Measurements from ENCODE around the gene SLC5A9. TPM values are rescaled to one million over a fixed set of nuclear protein-coding genes. Genes with fewer than 3 reads are reported as not detected.
"Not testable (repeated sequence)": the region's sequence is repeated elsewhere in the genome, so short reads cannot be mapped to it uniquely, and the experiment has no call there.

Gene SLC5A9
- total RNA-seq, 1 donor from 2014 or later, result not detected

DNA sequence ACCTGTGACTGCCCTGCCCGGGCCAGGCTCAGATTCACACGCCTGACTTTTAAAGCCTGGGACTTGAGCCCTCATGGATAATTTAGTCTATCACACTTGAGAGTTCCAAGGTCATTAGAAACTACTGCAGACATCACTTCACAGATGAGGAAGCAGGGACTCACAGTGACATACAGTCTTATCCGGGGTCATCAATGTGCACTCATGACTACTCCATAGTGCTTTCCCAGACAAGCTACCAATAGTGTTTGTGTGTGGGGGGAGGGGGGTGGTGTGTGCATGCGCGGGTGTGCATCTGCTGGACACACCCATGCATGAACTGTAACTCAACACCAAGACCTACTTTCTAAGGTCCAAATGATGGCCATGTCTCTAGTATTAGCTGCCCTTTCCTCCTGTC lies 16.1 kb upstream of the SLC5A9 start:
- Mint-ChIP-seq H3K4me3 (ENCODE audit: unreplicated experiment) (no peak overlapping the region), H3K36me3 (ENCODE audit: unreplicated experiment) (no peaks in the 10 kb centered on the region), H3K27me3 (ENCODE audit: unreplicated experiment) (peaks cover 6% of the 10 kb centered on the region), H3K9me3 (ENCODE audit: unreplicated experiment) (no peaks in the 10 kb centered on the region), H3K4me1 (ENCODE audit: low read depth, unreplicated experiment) (no peaks in the 10 kb centered on the region), H3K27ac (ENCODE audit: unreplicated experiment) (no peak overlapping the region)
- TF ChIP-seq, protein P1, sequence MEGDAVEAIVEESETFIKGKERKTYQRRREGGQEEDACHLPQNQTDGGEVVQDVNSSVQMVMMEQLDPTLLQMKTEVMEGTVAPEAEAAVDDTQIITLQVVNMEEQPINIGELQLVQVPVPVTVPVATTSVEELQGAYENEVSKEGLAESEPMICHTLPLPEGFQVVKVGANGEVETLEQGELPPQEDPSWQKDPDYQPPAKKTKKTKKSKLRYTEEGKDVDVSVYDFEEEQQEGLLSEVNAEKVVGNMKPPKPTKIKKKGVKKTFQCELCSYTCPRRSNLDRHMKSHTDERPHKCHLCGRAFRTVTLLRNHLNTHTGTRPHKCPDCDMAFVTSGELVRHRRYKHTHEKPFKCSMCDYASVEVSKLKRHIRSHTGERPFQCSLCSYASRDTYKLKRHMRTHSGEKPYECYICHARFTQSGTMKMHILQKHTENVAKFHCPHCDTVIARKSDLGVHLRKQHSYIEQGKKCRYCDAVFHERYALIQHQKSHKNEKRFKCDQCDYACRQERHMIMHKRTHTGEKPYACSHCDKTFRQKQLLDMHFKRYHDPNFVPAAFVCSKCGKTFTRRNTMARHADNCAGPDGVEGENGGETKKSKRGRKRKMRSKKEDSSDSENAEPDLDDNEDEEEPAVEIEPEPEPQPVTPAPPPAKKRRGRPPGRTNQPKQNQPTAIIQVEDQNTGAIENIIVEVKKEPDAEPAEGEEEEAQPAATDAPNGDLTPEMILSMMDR (IDR thresholded peaks at IDR 0.05; ENCODE audit: partially characterized antibody, unreplicated experiment), result no peak
- DNase-seq, result no peak

DNA sequence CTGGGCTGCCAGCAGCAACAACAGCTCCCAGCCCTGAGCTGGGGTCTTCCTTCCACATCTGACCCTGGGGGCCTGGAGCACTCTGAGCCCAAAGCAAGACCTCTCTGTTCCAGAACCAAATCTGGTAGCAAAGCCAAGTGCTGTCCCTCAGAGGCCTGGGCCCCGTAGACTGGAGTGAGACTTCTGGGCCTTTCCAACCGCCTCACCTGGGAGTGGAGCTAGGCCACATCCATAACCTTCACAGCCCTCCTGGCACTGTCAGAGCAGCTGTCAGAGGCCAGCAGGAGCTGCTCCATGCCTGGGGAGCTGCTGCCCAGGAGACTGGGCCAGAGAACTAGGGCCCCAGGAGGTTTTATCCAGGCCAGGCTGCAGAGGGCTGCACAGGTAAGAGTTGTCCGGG lies 15.4 kb upstream of the SLC5A9 start:
- Mint-ChIP-seq H3K4me3 (ENCODE audit: unreplicated experiment) (no peak overlapping the region), H3K4me1 (ENCODE audit: low read depth, unreplicated experiment) (no peaks in the 10 kb centered on the region), H3K9me3 (ENCODE audit: unreplicated experiment) (no peaks in the 10 kb centered on the region), H3K27me3 (ENCODE audit: unreplicated experiment) (peaks cover 6% of the 10 kb centered on the region), H3K36me3 (ENCODE audit: unreplicated experiment) (no peaks in the 10 kb centered on the region), H3K27ac (ENCODE audit: unreplicated experiment) (no peak overlapping the region)
- TF ChIP-seq, protein P1 (IDR thresholded peaks at IDR 0.05; ENCODE audit: partially characterized antibody, unreplicated experiment), result no peak
- no peak for DNase-seq

DNA sequence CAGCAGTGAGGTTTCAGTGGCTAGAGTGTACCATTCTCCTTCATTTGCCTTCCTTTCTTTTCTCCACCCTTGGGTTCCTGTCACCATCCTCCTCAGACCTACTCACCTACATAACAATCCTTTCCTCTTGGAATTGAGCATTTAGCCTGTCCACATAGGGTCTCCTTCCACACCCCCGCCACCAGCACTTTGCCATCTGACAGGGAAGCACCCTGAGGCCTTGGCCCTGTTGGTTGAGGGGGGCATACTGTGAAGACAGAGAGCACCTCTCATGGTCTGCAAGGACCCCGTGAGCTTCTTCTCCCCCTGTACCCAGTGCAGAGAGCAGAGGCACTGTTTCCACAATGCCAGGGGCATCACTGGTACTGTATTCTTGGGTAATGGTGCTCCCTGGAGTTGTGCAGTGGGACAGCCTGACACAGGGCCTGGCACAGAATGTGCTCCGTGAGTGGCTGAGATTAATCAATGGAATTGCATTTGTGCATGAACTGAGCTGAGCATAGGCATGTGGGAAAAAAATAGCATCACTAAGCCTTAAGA lies 14.9 kb upstream of the SLC5A9 start:
- TF ChIP-seq, protein P1 (IDR thresholded peaks at IDR 0.05; ENCODE audit: partially characterized antibody, unreplicated experiment), result no peak
- no peak for DNase-seq
- Mint-ChIP-seq H3K27me3 (ENCODE audit: unreplicated experiment) (peaks cover 6% of the 10 kb centered on the region), H3K4me1 (ENCODE audit: low read depth, unreplicated experiment) (no peaks in the 10 kb centered on the region), H3K27ac (ENCODE audit: unreplicated experiment) (no peak overlapping the region), H3K36me3 (ENCODE audit: unreplicated experiment) (no peaks in the 10 kb centered on the region), H3K9me3 (ENCODE audit: unreplicated experiment) (no peaks in the 10 kb centered on the region), H3K4me3 (ENCODE audit: unreplicated experiment) (no peak overlapping the region)

DNA sequence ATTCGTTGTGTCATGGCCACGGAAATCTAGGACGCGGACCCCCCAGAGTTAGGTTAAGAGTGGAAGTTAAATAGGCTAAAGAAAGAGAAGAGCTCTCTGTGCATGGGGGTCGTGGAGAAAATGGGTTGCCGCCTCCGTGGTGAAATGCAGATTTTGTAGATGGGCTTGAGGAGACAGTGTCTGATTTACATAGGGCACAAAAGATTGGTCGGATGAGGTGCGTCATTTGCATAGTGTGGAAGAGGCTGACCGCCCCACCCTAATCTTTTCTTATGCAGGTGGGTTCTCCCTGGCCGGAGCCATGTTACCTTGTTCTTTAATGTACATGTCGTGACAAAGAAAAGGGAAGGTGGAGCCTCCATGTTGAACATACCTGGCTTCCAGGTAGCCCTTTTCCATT lies 14.3 kb upstream of the SLC5A9 start:
- Mint-ChIP-seq H3K36me3 (ENCODE audit: unreplicated experiment) (no peaks in the 10 kb centered on the region), H3K27ac (ENCODE audit: unreplicated experiment) (no peak overlapping the region), H3K27me3 (ENCODE audit: unreplicated experiment) (peaks cover 6% of the 10 kb centered on the region), H3K9me3 (ENCODE audit: unreplicated experiment) (no peaks in the 10 kb centered on the region), H3K4me3 (ENCODE audit: unreplicated experiment) (no peak overlapping the region), H3K4me1 (ENCODE audit: low read depth, unreplicated experiment) (no peaks in the 10 kb centered on the region)
- TF ChIP-seq, protein P1 (IDR thresholded peaks at IDR 0.05; ENCODE audit: partially characterized antibody, unreplicated experiment), result no peak
- DNase-seq, result no peak

DNA sequence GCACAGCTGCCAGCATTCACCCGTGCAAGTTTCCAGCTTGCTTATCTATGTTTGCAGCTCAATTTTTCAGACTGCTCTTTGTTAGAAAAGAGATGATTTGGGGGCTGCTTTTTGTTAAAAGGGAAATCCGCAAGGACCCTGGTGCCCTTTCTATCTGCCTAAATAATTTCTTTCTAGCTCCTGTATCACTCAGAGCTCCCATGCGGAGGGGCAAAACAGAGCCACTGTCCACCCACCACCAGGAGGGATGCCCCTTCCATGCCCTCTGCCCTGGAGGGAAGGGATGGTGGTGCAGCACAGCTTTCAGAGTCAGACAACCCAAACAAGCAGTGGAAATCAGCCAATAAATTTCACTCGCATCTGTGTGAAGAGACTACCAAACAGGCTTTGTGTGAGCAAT lies 13.9 kb upstream of the SLC5A9 start:
- H3K27ac Mint-ChIP-seq (ENCODE audit: unreplicated experiment), result no peak overlapping the region
- H3K9me3 Mint-ChIP-seq (ENCODE audit: unreplicated experiment), result no peaks in the 10 kb centered on the region
- no peaks in the 10 kb centered on the region for H3K4me1 Mint-ChIP-seq (ENCODE audit: low read depth, unreplicated experiment)
- no peak overlapping the region for H3K4me3 Mint-ChIP-seq (ENCODE audit: unreplicated experiment)
- TF ChIP-seq, protein P1 (IDR thresholded peaks at IDR 0.05; ENCODE audit: partially characterized antibody, unreplicated experiment), result no peak
- DNase-seq, result no peak
- H3K27me3 Mint-ChIP-seq (ENCODE audit: unreplicated experiment), result peaks cover 8% of the 10 kb centered on the region
- no peaks in the 10 kb centered on the region for H3K36me3 Mint-ChIP-seq (ENCODE audit: unreplicated experiment)

DNA sequence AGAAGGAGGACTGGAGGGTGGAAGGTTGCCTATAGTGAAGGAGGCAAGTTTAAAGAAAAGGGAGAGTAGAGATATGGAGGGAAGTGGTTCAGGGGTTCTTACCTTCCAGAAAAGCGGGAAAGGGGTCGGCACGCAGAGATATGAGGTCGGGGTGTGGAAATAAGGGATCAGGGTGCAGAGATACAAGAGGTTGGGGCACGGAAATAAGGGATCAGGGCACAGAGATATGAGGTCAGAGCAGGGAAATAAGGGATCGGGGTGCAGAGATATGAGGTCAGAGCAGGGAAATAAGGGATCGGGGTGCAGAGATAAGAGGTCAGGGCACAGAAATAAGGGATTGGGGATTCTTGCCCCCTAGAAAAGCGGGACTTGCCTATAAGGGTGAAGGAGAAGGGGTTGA lies 9.1 kb upstream of the SLC5A9 start:
- not testable (repeated sequence) for H3K27ac Mint-ChIP-seq (ENCODE audit: unreplicated experiment); DNase-seq; H3K4me1 Mint-ChIP-seq (ENCODE audit: low read depth, unreplicated experiment); H3K9me3 Mint-ChIP-seq (ENCODE audit: unreplicated experiment); H3K36me3 Mint-ChIP-seq (ENCODE audit: unreplicated experiment); H3K4me3 Mint-ChIP-seq (ENCODE audit: unreplicated experiment); H3K27me3 Mint-ChIP-seq (ENCODE audit: unreplicated experiment)

DNA sequence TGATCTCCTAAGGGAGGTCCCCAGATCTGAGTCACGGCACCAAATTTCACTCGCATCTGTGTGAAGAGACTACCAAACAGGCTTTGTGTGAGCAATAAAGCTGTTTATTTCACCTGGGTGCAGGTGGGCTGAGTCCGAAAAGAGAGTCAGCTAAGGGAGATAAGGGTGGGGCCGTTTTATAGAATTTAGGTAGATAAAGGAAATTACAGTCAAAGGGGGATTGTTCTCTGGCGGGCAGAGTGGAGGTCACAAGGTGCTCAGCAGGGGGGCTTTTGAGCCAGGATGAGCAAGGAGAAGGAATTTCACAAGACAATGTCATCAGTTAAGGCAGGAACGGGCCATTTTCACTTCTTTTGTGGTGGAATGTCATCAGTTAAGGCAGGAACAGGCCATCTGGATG lies 8.2 kb upstream of the SLC5A9 start:
- not testable (repeated sequence) for H3K36me3 Mint-ChIP-seq (ENCODE audit: unreplicated experiment); H3K4me3 Mint-ChIP-seq (ENCODE audit: unreplicated experiment); H3K4me1 Mint-ChIP-seq (ENCODE audit: low read depth, unreplicated experiment); H3K9me3 Mint-ChIP-seq (ENCODE audit: unreplicated experiment); H3K27me3 Mint-ChIP-seq (ENCODE audit: unreplicated experiment); DNase-seq; H3K27ac Mint-ChIP-seq (ENCODE audit: unreplicated experiment)

All from glutamatergic neuron (in vitro differentiated cells).